H1 (cell line): ENCODE results near the gene RPL37A. TPM values are rescaled to one million over a fixed set of nuclear protein-coding genes. Genes with fewer than 3 reads are reported as not detected.

Experiments
- CTCF ChIA-PET: fragments of 300-600 bp; sonication (Branson Sonifier 250); formaldehyde crosslinking; loops from one replicate; lab custom pipeline; 2021; ENCODE audit not compliant: partially characterized antibody; lab: Charles Lee
- POLR2A ChIA-PET: fragments of 300-600 bp; sonication (Branson Sonifier 250); formaldehyde crosslinking; loops from one replicate; lab custom pipeline; 2021; ENCODE audit warnings: inconsistent platforms; ENCODE audit not compliant: partially characterized antibody; lab: Charles Lee
- DNase-seq, 2 experiments: peaks; one replicate each; pipeline versions ENCODE4 v3.0.0 to v3.0.0-alpha.2; 2010 to 2022; ENCODE audit warnings: low spot score in 2 of 2, low read depth in 1 of 2, mixed read lengths in 1 of 2
- FAIRE-seq: peaks from 2 replicates; lab custom pipeline; 2011; peaks lifted over from hg19 to GRCh38; lab: Jason Lieb, UNC
- H2AFZ ChIP-seq: 2 replicates; pipeline ENCODE4 v1.8.1; 2012; ENCODE audit warnings: low read length, inconsistent platforms
- H2AK5ac ChIP-seq: 2 replicates; pipeline ENCODE4 v1.6.1; 2013; ENCODE audit warnings: low read depth, low read length
- H2BK120ac ChIP-seq: replicated peaks from 2 replicates; pipeline ENCODE3; 2013; ENCODE audit warnings: low read depth, low read length, inconsistent platforms
- H2BK12ac ChIP-seq: 2 replicates; pipeline ENCODE4 v1.6.1; 2013; ENCODE audit warnings: low read depth, low read length
- H2BK15ac ChIP-seq: 2 replicates; pipeline ENCODE4 v1.6.1; 2013; ENCODE audit warnings: low read length
- H2BK20ac ChIP-seq: 2 replicates; pipeline ENCODE4 v1.6.1; 2013; ENCODE audit warnings: low read length
- H2BK5ac ChIP-seq: 2 replicates; pipeline ENCODE4 v1.6.1; 2013; ENCODE audit warnings: low read depth, low read length
- H3K14ac ChIP-seq: 2 replicates; pipeline ENCODE4 v1.6.1; 2013; ENCODE audit warnings: inconsistent platforms; ENCODE audit not compliant: insufficient read length
- H3K18ac ChIP-seq: 2 replicates; pipeline ENCODE4 v1.6.1; 2013; ENCODE audit warnings: low read length; ENCODE audit errors: extremely low read depth
- H3K23ac ChIP-seq: 2 replicates; pipeline ENCODE4 v1.6.1; 2013; ENCODE audit warnings: inconsistent platforms; ENCODE audit not compliant: insufficient read length
- H3K23me2 ChIP-seq: 2 replicates; pipeline ENCODE4 v1.6.1; 2013; ENCODE audit warnings: low read depth, low read length
- H3K27ac ChIP-seq: 2 replicates; pipeline ENCODE4 v1.6.1; 2011; ENCODE audit warnings: low read depth, low read length, inconsistent platforms
- H3K27me3 ChIP-seq, 4 experiments: replicated peaks in 1 of 4; 1 replicate in 1 of 4; 2 replicates in 3 of 4; pipeline versions ENCODE4 v1.6.1 to v1.8.1; 2011 to 2013; ENCODE audit warnings: low read length in 3 of 4, mild to moderate bottlenecking in 3 of 4, inconsistent platforms in 2 of 4, mixed read lengths in 2 of 4, moderate library complexity in 1 of 4; ENCODE audit not compliant: control insufficient read depth in 3 of 4, insufficient read depth in 3 of 4; ENCODE audit errors: extremely low read depth in 1 of 4
- H3K36me3 ChIP-seq, 4 experiments: 2 replicates each; pipeline versions ENCODE4 v1.6.1 to v1.8.1; 2011 to 2013; ENCODE audit warnings: mild to moderate bottlenecking in 4 of 4, low read length in 3 of 4, moderate library complexity in 2 of 4, control low read depth in 1 of 4, inconsistent platforms in 1 of 4; ENCODE audit not compliant: insufficient read depth in 4 of 4, control insufficient read depth in 2 of 4
- H3K4ac ChIP-seq: replicated peaks from 2 replicates; pipeline ENCODE3; 2013; ENCODE audit warnings: low read length, low read depth, mixed read lengths, inconsistent platforms; ENCODE audit not compliant: insufficient read length
- H3K4me1 ChIP-seq, 4 experiments: replicated peaks in 1 of 4; 1 replicate in 1 of 4; 2 replicates in 3 of 4; pipeline versions ENCODE4 v1.6.1 to v1.8.1; 2011 to 2013; ENCODE audit warnings: low read length in 3 of 4, inconsistent platforms in 2 of 4, mixed read lengths in 1 of 4; ENCODE audit not compliant: insufficient read depth in 4 of 4, control insufficient read depth in 3 of 4
- H3K4me2 ChIP-seq, 2 experiments: 2 replicates each; pipeline versions ENCODE4 v1.6.1 to v1.8.1; 2011 to 2013; ENCODE audit warnings: low read depth in 2 of 2, low read length in 2 of 2, control low read depth in 1 of 2, inconsistent platforms in 1 of 2, mild to moderate bottlenecking in 1 of 2; ENCODE audit not compliant: insufficient read depth in 1 of 2
- H3K4me3 ChIP-seq, 4 experiments: fragments of 200-600, 300-600 bp in 1 of 4; sonication (generic), shearing (Covaris generic), sonication (Bioruptor Twin) in 1 of 4; 2 replicates each; pipeline versions ENCODE4 v1.5.1 to v1.8.1; 2011 to 2016; ENCODE audit warnings: low read length in 4 of 4, low read depth in 3 of 4, control low read depth in 2 of 4, inconsistent platforms in 2 of 4, mild to moderate bottlenecking in 2 of 4, mixed read lengths in 1 of 4, moderate library complexity in 1 of 4; ENCODE audit not compliant: insufficient read depth in 2 of 4; ENCODE audit errors: extremely low read depth in 1 of 4
- H3K56ac ChIP-seq: replicated peaks from 2 replicates; pipeline ENCODE3; 2013; ENCODE audit warnings: low read depth, mild to moderate bottlenecking, mixed read lengths, low read length, inconsistent platforms; ENCODE audit not compliant: insufficient read length
- H3K79me1 ChIP-seq: 2 replicates; pipeline ENCODE4 v1.6.1; 2013; ENCODE audit warnings: low read depth, low read length, control low read depth
- H3K79me2 ChIP-seq, 2 experiments: 2 replicates each; pipeline versions ENCODE4 v1.6.1 to v1.8.1; 2012 to 2013; ENCODE audit warnings: low read length in 2 of 2, mild to moderate bottlenecking in 2 of 2, inconsistent platforms in 1 of 2; ENCODE audit not compliant: insufficient read depth in 2 of 2, control insufficient read depth in 1 of 2
- H3K9ac ChIP-seq, 4 experiments: replicated peaks in 1 of 4; 1 replicate in 1 of 4; 2 replicates in 3 of 4; pipeline versions ENCODE4 v1.6.1 to v1.8.1; 2011 to 2013; ENCODE audit warnings: low read depth in 3 of 4, low read length in 3 of 4, control low read depth in 2 of 4, mild to moderate bottlenecking in 2 of 4, moderate library complexity in 2 of 4, inconsistent platforms in 1 of 4; ENCODE audit errors: extremely low read depth in 1 of 4
- H3K9me3 ChIP-seq, 2 experiments: 2 replicates each; pipeline versions ENCODE4 v1.6.1 to v1.8.1; 2012 to 2013; ENCODE audit warnings: mild to moderate bottlenecking in 2 of 2, moderate library complexity in 2 of 2, control low read depth in 1 of 2, inconsistent platforms in 1 of 2, low read depth in 1 of 2, low read length in 1 of 2, mixed read lengths in 1 of 2; ENCODE audit not compliant: insufficient read depth in 2 of 2
- H4K20me1 ChIP-seq, 2 experiments: replicated peaks in 1 of 2; 2 replicates each; pipeline versions ENCODE3 to v1.8.1; 2011 to 2013; ENCODE audit warnings: inconsistent platforms in 2 of 2, low read length in 2 of 2, mild to moderate bottlenecking in 1 of 2; ENCODE audit not compliant: insufficient read depth in 2 of 2, control insufficient read depth in 1 of 2
- H4K5ac ChIP-seq: 2 replicates; pipeline ENCODE4 v1.6.1; 2013; ENCODE audit warnings: low read length, low read depth, mixed read lengths, inconsistent platforms; ENCODE audit not compliant: insufficient read length
- H4K8ac ChIP-seq: 2 replicates; pipeline ENCODE4 v1.8.0; 2013; ENCODE audit warnings: mild to moderate bottlenecking, moderate library complexity, low read length, inconsistent platforms; ENCODE audit not compliant: insufficient read depth; ENCODE audit errors: extremely low read depth
- H4K91ac ChIP-seq: replicated peaks from 2 replicates; pipeline ENCODE3; 2013; ENCODE audit warnings: low read length, mixed read lengths, inconsistent platforms; ENCODE audit not compliant: insufficient read length
- BCL11A ChIP-seq, 2 experiments: IDR thresholded peaks; one replicate each; pipeline ENCODE4 v1.6.1; 2011; ENCODE audit warnings: low read depth in 2 of 2, low read length in 2 of 2, mild to moderate bottlenecking in 2 of 2
- MAX ChIP-seq: IDR thresholded peaks from 2 replicates; pipeline ENCODE4 v1.6.1; 2012; ENCODE audit warnings: inconsistent platforms
- SIRT6 ChIP-seq: IDR thresholded peaks from one replicate; pipeline ENCODE4 v1.7.1; 2012; ENCODE audit warnings: low read length, inconsistent platforms
- TCF12 ChIP-seq: IDR thresholded peaks from 2 replicates; pipeline ENCODE4 v1.6.1; 2011; ENCODE audit warnings: low read depth, mild to moderate bottlenecking, low read length
- TEAD4 ChIP-seq: IDR thresholded peaks from 2 replicates; pipeline ENCODE4 v1.6.1; 2012; ENCODE audit warnings: low read depth, low read length, inconsistent platforms, mixed read lengths
- USF2 ChIP-seq: IDR thresholded peaks from 2 replicates; pipeline ENCODE4 v1.6.1; 2011; ENCODE audit warnings: low read length, improper control_type of control experiment
- YY1 ChIP-seq: IDR thresholded peaks from 2 replicates; pipeline ENCODE4 v1.6.1; 2011; ENCODE audit warnings: low read depth, mild to moderate bottlenecking, low read length
- WGBS, 2 experiments: shearing (Covaris generic) in 1 of 2; methylation state at CpG; one replicate each; pipeline versions ENCODE4 v1.1.6 to v1.1.7; 2013 to 2015; ENCODE audit warnings: low lambda C conversion rate in 2 of 2, mixed read lengths in 2 of 2, inconsistent platforms in 1 of 2, low coverage in 1 of 2, missing lambda C conversion rate in 1 of 2; ENCODE audit not compliant: insufficient replicate concordance in 2 of 2, insufficient coverage in 1 of 2, insufficient read length in 1 of 2; ENCODE audit errors: extremely low coverage in 1 of 2, missing lambda C conversion rate in 1 of 2; 5-methylcytosine and 5-hydroxymethylcytosine counted together
- polyA plus RNA-seq, 7 experiments: library from polyadenylated mRNA; depleted of rRNA in 3 of 7; stranded (reverse) in 5 of 7; unstranded in 2 of 7; fragments of >200 nt in 5 of 7; fragments of 200-250 nt in 2 of 7; gene quantifications; 1 replicate in 5 of 7; 2 replicates in 1 of 7; 4 replicates in 1 of 7; pipeline versions ENCODE4 v1.2.1 to v1.2.3, GENCODE V29; 2011 to 2013; ENCODE audit warnings: missing spikeins in 2 of 7, mixed read lengths in 2 of 7
- total RNA-seq: library from RNA; stranded (reverse); fragmentation: NEBNext Ultra II Directional; extraction: Animal tissue kit (Norgen Biotek cat#: 25700); gene quantifications from 2 replicates; pipeline ENCODE4 v1.2.1, GENCODE V29; 2021

RPL37A gene
- total and polyA plus RNA-seq, 2 of the 8 experiments (the other 6 are each of a cell fraction or from before 2014, with no cell fraction given): 1,737 to 3,180 TPM

GRCh38 chr2:216553093-216553478, 54.4 kb downstream of the RPL37A start:
- Histone ChIP-seq H3K79me1 (no peaks in the 10 kb centered on the region), H3K79me2 (no peaks in the 10 kb centered on the region; a peak in 1 of 4 replicates), H4K20me1 (no peaks in the 10 kb centered on the region), H3K4me2 (0 out of 4 replicates have a peak overlapping the region, but pooled peaks of 1 of the 2 experiments have one; percentile 8), H2BK12ac (peak overlapping the region; percentile 72), H3K27ac (no peak overlapping the region), H2AK5ac (no peak overlapping the region), H2BK5ac (peak overlapping the region; percentile 86; the same call in 1 of the 2 replicates), H3K9me3 (no peaks in the 10 kb centered on the region), H3K56ac (no peak overlapping the region), H2BK15ac (peak overlapping the region; percentile 65; the same call in 1 of the 2 replicates), H3K36me3 (no peaks in the 10 kb centered on the region), H3K23ac (no peak overlapping the region), H3K4me1 (peaks cover 11 to 21% (median 13%) of the 10 kb centered on the region in 4 experiments), H3K18ac (peak overlapping the region; percentile 81; the same call in 1 of the 2 replicates)
- FAIRE-seq: no peak
- CTCF ChIA-PET: no interaction called here
- TF ChIP-seq USF2 (no peak), YY1 (no peak), BCL11A (IDR thresholded peaks at IDR 0.05; ENCODE audit: low read depth in 2 of 2, low read length in 2 of 2) (no peak), MAX (no peak), TCF12 (no peak), TEAD4 (peak; percentile 69), SIRT6 (no peak)
- TF ChIP-seq, all 59 proteins: peak for 1
- Histone ChIP-seq H4K5ac (no peak overlapping the region), H3K14ac (no peak overlapping the region), H3K4me3 (no peak overlapping the region), H3K9ac (no peak overlapping the region), H3K4ac (no peak overlapping the region), H2BK120ac (no peak overlapping the region), H3K23me2 (no peaks in the 10 kb centered on the region), H2AFZ (no peak overlapping the region), H4K8ac (no peak overlapping the region), H2BK20ac (peak overlapping the region; percentile 87; the same call in 1 of the 2 replicates), H4K91ac (peak overlapping the region; percentile 54), H3K27me3 (no peaks in the 10 kb centered on the region)
- WGBS, 2 experiments: 60% methylated on average over 1 of the region's 1 CpG; no CpG with 5 or more reads in 1 of the 2 experiments
- POLR2A ChIA-PET: no interaction called here
- DNase-seq: peak in 1 of 2 experiments; percentile 13
